H1 (cell line): ENCODE data around the gene WDR37. TPM values are rescaled to one million over a fixed set of nuclear protein-coding genes. Genes with fewer than 3 reads are reported as not detected.

Source experiments
- polyA plus RNA-seq, 7 experiments: library from polyadenylated mRNA; depleted of rRNA in 3 of 7; stranded (reverse) in 5 of 7; unstranded in 2 of 7; fragments of >200 nt in 5 of 7; fragments of 200-250 nt in 2 of 7; gene quantifications; 1 replicate in 5 of 7; 2 replicates in 1 of 7; 4 replicates in 1 of 7; pipeline versions ENCODE4 v1.2.1 to v1.2.3, GENCODE V29; 2011 to 2013; ENCODE audit warnings: missing spikeins in 2 of 7, mixed read lengths in 2 of 7
- total RNA-seq: library from RNA; stranded (reverse); fragmentation: NEBNext Ultra II Directional; extraction: Animal tissue kit (Norgen Biotek cat#: 25700); gene quantifications from 2 replicates; pipeline ENCODE4 v1.2.1, GENCODE V29; 2021
- TF ChIP-seq, protein P1 (sequence below): fragments of 300-600 bp; sonication (generic); IDR thresholded peaks from 2 replicates; pipeline ENCODE4 v1.7.1; 2012; ENCODE audit warnings: low read length, moderate library complexity, mild to moderate bottlenecking, inconsistent platforms; ENCODE audit not compliant: insufficient replicate concordance

The WDR37 gene
- total and polyA plus RNA-seq, 2 of the 8 experiments (the other 6 are each of a cell fraction or from before 2014, with no cell fraction given), result 9.6 to 12.0 TPM

GRCh38 chr10:1123972-1124371 is 67.8 kb downstream of the WDR37 start (continued):
- TF ChIP-seq, protein P1, sequence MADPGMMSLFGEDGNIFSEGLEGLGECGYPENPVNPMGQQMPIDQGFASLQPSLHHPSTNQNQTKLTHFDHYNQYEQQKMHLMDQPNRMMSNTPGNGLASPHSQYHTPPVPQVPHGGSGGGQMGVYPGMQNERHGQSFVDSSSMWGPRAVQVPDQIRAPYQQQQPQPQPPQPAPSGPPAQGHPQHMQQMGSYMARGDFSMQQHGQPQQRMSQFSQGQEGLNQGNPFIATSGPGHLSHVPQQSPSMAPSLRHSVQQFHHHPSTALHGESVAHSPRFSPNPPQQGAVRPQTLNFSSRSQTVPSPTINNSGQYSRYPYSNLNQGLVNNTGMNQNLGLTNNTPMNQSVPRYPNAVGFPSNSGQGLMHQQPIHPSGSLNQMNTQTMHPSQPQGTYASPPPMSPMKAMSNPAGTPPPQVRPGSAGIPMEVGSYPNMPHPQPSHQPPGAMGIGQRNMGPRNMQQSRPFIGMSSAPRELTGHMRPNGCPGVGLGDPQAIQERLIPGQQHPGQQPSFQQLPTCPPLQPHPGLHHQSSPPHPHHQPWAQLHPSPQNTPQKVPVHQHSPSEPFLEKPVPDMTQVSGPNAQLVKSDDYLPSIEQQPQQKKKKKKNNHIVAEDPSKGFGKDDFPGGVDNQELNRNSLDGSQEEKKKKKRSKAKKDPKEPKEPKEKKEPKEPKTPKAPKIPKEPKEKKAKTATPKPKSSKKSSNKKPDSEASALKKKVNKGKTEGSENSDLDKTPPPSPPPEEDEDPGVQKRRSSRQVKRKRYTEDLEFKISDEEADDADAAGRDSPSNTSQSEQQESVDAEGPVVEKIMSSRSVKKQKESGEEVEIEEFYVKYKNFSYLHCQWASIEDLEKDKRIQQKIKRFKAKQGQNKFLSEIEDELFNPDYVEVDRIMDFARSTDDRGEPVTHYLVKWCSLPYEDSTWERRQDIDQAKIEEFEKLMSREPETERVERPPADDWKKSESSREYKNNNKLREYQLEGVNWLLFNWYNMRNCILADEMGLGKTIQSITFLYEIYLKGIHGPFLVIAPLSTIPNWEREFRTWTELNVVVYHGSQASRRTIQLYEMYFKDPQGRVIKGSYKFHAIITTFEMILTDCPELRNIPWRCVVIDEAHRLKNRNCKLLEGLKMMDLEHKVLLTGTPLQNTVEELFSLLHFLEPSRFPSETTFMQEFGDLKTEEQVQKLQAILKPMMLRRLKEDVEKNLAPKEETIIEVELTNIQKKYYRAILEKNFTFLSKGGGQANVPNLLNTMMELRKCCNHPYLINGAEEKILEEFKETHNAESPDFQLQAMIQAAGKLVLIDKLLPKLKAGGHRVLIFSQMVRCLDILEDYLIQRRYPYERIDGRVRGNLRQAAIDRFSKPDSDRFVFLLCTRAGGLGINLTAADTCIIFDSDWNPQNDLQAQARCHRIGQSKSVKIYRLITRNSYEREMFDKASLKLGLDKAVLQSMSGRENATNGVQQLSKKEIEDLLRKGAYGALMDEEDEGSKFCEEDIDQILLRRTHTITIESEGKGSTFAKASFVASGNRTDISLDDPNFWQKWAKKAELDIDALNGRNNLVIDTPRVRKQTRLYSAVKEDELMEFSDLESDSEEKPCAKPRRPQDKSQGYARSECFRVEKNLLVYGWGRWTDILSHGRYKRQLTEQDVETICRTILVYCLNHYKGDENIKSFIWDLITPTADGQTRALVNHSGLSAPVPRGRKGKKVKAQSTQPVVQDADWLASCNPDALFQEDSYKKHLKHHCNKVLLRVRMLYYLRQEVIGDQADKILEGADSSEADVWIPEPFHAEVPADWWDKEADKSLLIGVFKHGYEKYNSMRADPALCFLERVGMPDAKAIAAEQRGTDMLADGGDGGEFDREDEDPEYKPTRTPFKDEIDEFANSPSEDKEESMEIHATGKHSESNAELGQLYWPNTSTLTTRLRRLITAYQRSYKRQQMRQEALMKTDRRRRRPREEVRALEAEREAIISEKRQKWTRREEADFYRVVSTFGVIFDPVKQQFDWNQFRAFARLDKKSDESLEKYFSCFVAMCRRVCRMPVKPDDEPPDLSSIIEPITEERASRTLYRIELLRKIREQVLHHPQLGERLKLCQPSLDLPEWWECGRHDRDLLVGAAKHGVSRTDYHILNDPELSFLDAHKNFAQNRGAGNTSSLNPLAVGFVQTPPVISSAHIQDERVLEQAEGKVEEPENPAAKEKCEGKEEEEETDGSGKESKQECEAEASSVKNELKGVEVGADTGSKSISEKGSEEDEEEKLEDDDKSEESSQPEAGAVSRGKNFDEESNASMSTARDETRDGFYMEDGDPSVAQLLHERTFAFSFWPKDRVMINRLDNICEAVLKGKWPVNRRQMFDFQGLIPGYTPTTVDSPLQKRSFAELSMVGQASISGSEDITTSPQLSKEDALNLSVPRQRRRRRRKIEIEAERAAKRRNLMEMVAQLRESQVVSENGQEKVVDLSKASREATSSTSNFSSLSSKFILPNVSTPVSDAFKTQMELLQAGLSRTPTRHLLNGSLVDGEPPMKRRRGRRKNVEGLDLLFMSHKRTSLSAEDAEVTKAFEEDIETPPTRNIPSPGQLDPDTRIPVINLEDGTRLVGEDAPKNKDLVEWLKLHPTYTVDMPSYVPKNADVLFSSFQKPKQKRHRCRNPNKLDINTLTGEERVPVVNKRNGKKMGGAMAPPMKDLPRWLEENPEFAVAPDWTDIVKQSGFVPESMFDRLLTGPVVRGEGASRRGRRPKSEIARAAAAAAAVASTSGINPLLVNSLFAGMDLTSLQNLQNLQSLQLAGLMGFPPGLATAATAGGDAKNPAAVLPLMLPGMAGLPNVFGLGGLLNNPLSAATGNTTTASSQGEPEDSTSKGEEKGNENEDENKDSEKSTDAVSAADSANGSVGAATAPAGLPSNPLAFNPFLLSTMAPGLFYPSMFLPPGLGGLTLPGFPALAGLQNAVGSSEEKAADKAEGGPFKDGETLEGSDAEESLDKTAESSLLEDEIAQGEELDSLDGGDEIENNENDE, result no peak
